OCI-LY3 (cell line): ENCODE measurements around the gene PAX2.
A peak's percentile ranks its signal among the peaks of the same experiment; 100 is the strongest.

ENCODE experiments used
- H2AFZ ChIP-seq: fragments of 200-600, 300-600 bp; shearing (Covaris generic); 2 replicates; pipeline ENCODE4 v1.6.0; 2014; ENCODE audit warnings: antibody characterized with exemption, low read depth, low read length
- H3K27ac ChIP-seq: fragments of 200-600, 300-600 bp; sonication (generic); 2 replicates; pipeline ENCODE4 v1.5.1; 2014; ENCODE audit warnings: mild to moderate bottlenecking, low read length, moderate library complexity, mixed read lengths
- H3K27me3 ChIP-seq: fragments of 200-600, 300-600 bp; sonication (generic); 2 replicates; pipeline ENCODE4 v1.6.1; 2014; ENCODE audit warnings: low read depth, low read length, mixed read lengths
- H3K36me3 ChIP-seq: fragments of 200-600, 300-600 bp; sonication (generic); replicated peaks from 2 replicates; pipeline ENCODE3; 2014; ENCODE audit warnings: low read depth, low read length, mixed read lengths
- H3K4me1 ChIP-seq: fragments of 300-600, 200-600 bp; sonication (generic); 2 replicates; pipeline ENCODE4 v1.6.1; 2014; ENCODE audit warnings: low read length, mixed read lengths
- H3K4me2 ChIP-seq: fragments of 200-600, 300-600 bp; sonication (generic); 2 replicates; pipeline ENCODE4 v1.6.1; 2014; ENCODE audit warnings: low read length, mixed read lengths
- H3K4me3 ChIP-seq: fragments of 300-600, 200-600 bp; sonication (generic); 2 replicates; pipeline ENCODE4 v1.5.1; 2014; ENCODE audit warnings: antibody characterized with exemption, mild to moderate bottlenecking, low read length, moderate library complexity
- H3K79me2 ChIP-seq: fragments of 300-600, 200-600 bp; shearing (Covaris generic); 2 replicates; pipeline ENCODE4 v1.6.1; 2014; ENCODE audit warnings: mild to moderate bottlenecking, low read length, mixed read lengths
- H3K9ac ChIP-seq: fragments of 300-600, 200-600 bp; shearing (Covaris generic); 2 replicates; pipeline ENCODE4 v1.6.0; 2014; ENCODE audit warnings: mild to moderate bottlenecking, low read length, moderate library complexity
- H3K9me3 ChIP-seq: fragments of 200-600, 300-600 bp; shearing (Covaris generic); 2 replicates; pipeline ENCODE4 v1.6.1; 2014; ENCODE audit warnings: low read length, mixed read lengths; ENCODE audit not compliant: insufficient read depth
- H4K20me1 ChIP-seq: fragments of 200-600, 300-600 bp; sonication (generic); 2 replicates; pipeline ENCODE4 v1.6.1; 2016; ENCODE audit warnings: low read length, mixed read lengths; ENCODE audit not compliant: insufficient read depth
- CTCF ChIP-seq: fragments of 200-600, 300-600 bp; sonication (generic); IDR thresholded peaks from 2 replicates; pipeline ENCODE4 v1.5.1; 2014; ENCODE audit warnings: antibody characterized with exemption, low read length, low read depth
- EZH2phosphoT487 ChIP-seq: fragments of 200-600 bp; shearing (Covaris generic); IDR thresholded peaks from 2 replicates; pipeline ENCODE4 v1.6.1; 2018; ENCODE audit warnings: antibody characterized with exemption, mixed run types, low read depth

PAX2 gene

GRCh38 chr10:100876585-100877460 is 131.4 kb downstream of the PAX2 start:
- H3K79me2 ChIP-seq = no peaks in the 10 kb centered on the region
- H3K27ac ChIP-seq = no peak overlapping the region
- H2AFZ ChIP-seq = no peak overlapping the region
- TF ChIP-seq EZH2phosphoT487 (no peak), CTCF (no peak)
- no peak overlapping the region for H3K4me3 ChIP-seq
- no peaks in the 10 kb centered on the region for H4K20me1 ChIP-seq
- H3K4me1 ChIP-seq = peaks cover 6% of the 10 kb centered on the region
- no peaks in the 10 kb centered on the region for H3K36me3 ChIP-seq
- H3K4me2 ChIP-seq = no peak overlapping the region
- no peaks in the 10 kb centered on the region for H3K27me3 ChIP-seq
- H3K9ac ChIP-seq = no peak overlapping the region
- no peaks in the 10 kb centered on the region for H3K9me3 ChIP-seq

- no peak overlapping the region for H3K4me3 ChIP-seq
- H3K4me1 ChIP-seq = peaks cover 5% of the 10 kb centered on the region
- H3K27me3 ChIP-seq = no peaks in the 10 kb centered on the region
- H3K36me3 ChIP-seq = no peaks in the 10 kb centered on the region
- no peak overlapping the region for H2AFZ ChIP-seq
- H3K9ac ChIP-seq = no peak overlapping the region
- H3K9me3 ChIP-seq = no peaks in the 10 kb centered on the region
- no peak overlapping the region for H3K4me2 ChIP-seq
- no peaks in the 10 kb centered on the region for H3K79me2 ChIP-seq
- no peak overlapping the region for H3K27ac ChIP-seq
- no peaks in the 10 kb centered on the region for H4K20me1 ChIP-seq
- no peak for TF ChIP-seq CTCF
- TF ChIP-seq EZH2phosphoT487 = no peak
Measured at GRCh38 chr10:100877461-100877850, 132.1 kb downstream of the PAX2 start.

GRCh38 chr10:100878291-100878910 is 133.0 kb downstream of the PAX2 start:
- Histone ChIP-seq H3K4me1 (no peaks in the 10 kb centered on the region), H3K9me3 (no peaks in the 10 kb centered on the region), H3K36me3 (no peaks in the 10 kb centered on the region), H4K20me1 (no peaks in the 10 kb centered on the region), H3K27ac (no peak overlapping the region), H3K79me2 (no peaks in the 10 kb centered on the region), H3K9ac (no peak overlapping the region), H3K27me3 (no peaks in the 10 kb centered on the region), H3K4me3 (no peak overlapping the region), H2AFZ (no peak overlapping the region), H3K4me2 (no peak overlapping the region)
- no peak for TF ChIP-seq EZH2phosphoT487
- TF ChIP-seq CTCF = peak; percentile 55
